GM12878 (cell line): ENCODE results near the gene NOM1. TPM values are rescaled to one million over a fixed set of nuclear protein-coding genes. Genes with fewer than 3 reads are reported as not detected.

Source experiments
- ATF2 ChIP-seq: IDR thresholded peaks from 2 replicates; pipeline ENCODE4 v1.6.1; 2012; ENCODE audit warnings: low read length, inconsistent platforms
- BACH1 ChIP-seq: fragments of 450-650 bp; IDR thresholded peaks from 2 replicates; pipeline ENCODE4 v1.6.1; 2017; ENCODE audit warnings: mild to moderate bottlenecking, borderline replicate concordance
- CUX1 ChIP-seq: IDR thresholded peaks from 2 replicates; pipeline ENCODE4 v1.6.1; 2012; ENCODE audit warnings: improper control_type of control experiment, low read depth, low read length; ENCODE audit not compliant: insufficient replicate concordance
- E2F4 ChIP-seq: IDR thresholded peaks from 2 replicates; pipeline ENCODE4 v1.6.1; 2012; ENCODE audit warnings: low read depth, low read length, improper control_type of control experiment
- ESRRA ChIP-seq: IDR thresholded peaks from 2 replicates; pipeline ENCODE4 v1.6.1; 2012; ENCODE audit warnings: mild to moderate bottlenecking, low read length, improper control_type of control experiment
- JUND ChIP-seq: IDR thresholded peaks from 2 replicates; pipeline ENCODE4 v1.6.1; 2012; ENCODE audit warnings: low read depth, mild to moderate bottlenecking, low read length, improper control_type of control experiment, moderate library complexity
- KDM1A ChIP-seq: fragments of 200-600 bp; sonication (generic); IDR thresholded peaks from 2 replicates; pipeline ENCODE4 v1.6.1; 2016; ENCODE audit warnings: borderline replicate concordance
- MYC ChIP-seq: IDR thresholded peaks from 2 replicates; pipeline ENCODE4 v1.6.1; 2011; ENCODE audit warnings: mild to moderate bottlenecking, low read length, moderate library complexity, inconsistent platforms; ENCODE audit not compliant: insufficient read depth, insufficient replicate concordance, insufficient read length, severe bottlenecking
- NFYA ChIP-seq: IDR thresholded peaks from 2 replicates; pipeline ENCODE4 v1.6.1; 2011; ENCODE audit warnings: low read depth, mild to moderate bottlenecking, low read length, improper control_type of control experiment, borderline replicate concordance
- PKNOX1 ChIP-seq: fragments of 450-650 bp; IDR thresholded peaks from 2 replicates; pipeline ENCODE4 v1.6.1; 2016; ENCODE audit warnings: mild to moderate bottlenecking
- RELA ChIP-seq: fragments of 450-650 bp; IDR thresholded peaks from 2 replicates; pipeline ENCODE4 v1.8.0; 2014; ENCODE audit warnings: borderline replicate concordance; ENCODE audit not compliant: partially characterized antibody
- SKIL ChIP-seq: fragments of 450-650 bp; IDR thresholded peaks from 2 replicates; pipeline ENCODE4 v1.6.1; 2017; ENCODE audit warnings: mild to moderate bottlenecking, low read depth, inconsistent platforms; ENCODE audit not compliant: poor library complexity, severe bottlenecking
- SUZ12 ChIP-seq: fragments of 200-600 bp; sonication (generic); IDR thresholded peaks from one replicate; pipeline ENCODE4 v1.6.1; 2018; ENCODE audit warnings: antibody characterized with exemption, mild to moderate bottlenecking; ENCODE audit not compliant: unreplicated experiment
- ZBTB33 ChIP-seq: fragments of 450-650 bp; IDR thresholded peaks from 2 replicates; pipeline ENCODE4 v1.6.1; 2017; ENCODE audit warnings: mild to moderate bottlenecking
- polyA plus RNA-seq, 11 experiments: library from polyadenylated mRNA; depleted of rRNA in 4 of 11; unstranded in 6 of 11; stranded (reverse) in 5 of 11; fragments of >200 nt; fragmentation: Nextera tagmentation in 4 of 11; fragmentation: Illumina TruSeq in 1 of 11; extraction: Ambion mirVana in 4 of 11; extraction: Trizol in 1 of 11; gene quantifications; 1 replicate in 1 of 11; 2 replicates in 10 of 11; pipeline versions ENCODE4 v1.2.1 to v1.2.3, GENCODE V29; 2011 to 2016; ENCODE audit warnings: inconsistent platforms in 2 of 11, missing spikeins in 2 of 11, low read depth in 1 of 11
- total RNA-seq, 4 experiments: library from RNA; depleted of rRNA in 3 of 4; stranded (reverse); fragments of >200 nt in 3 of 4; fragmentation: Illumina TruSeq in 1 of 4; extraction: Trizol in 1 of 4; gene quantifications; 2 replicates each; pipeline versions ENCODE4 v1.2.1 to v1.2.3, GENCODE V29; 2013 to 2021

The NOM1 gene
- total and polyA plus RNA-seq, 10 of the 15 experiments (the other 5 are each of a cell fraction or from before 2014, with no cell fraction given), result 2.9 to 21.3 (median 17.8) TPM

- no peak for TF ChIP-seq ZBTB33
- TF ChIP-seq SKIL, result no peak
- TF ChIP-seq JUND, result no peak
- TF ChIP-seq ESRRA, result 0 out of 2 replicates have a peak, but pooled peaks have one; percentile 59
- peak; percentile 59 for TF ChIP-seq MYC
- TF ChIP-seq BACH1, result peak; percentile 94
- no peak for TF ChIP-seq SUZ12
- peak; percentile 77 for TF ChIP-seq E2F4
- no peak for TF ChIP-seq ATF2
- TF ChIP-seq NFYA, result no peak
- TF ChIP-seq KDM1A, result no peak
- TF ChIP-seq CUX1, result no peak
- no peak for TF ChIP-seq PKNOX1
- TF ChIP-seq RELA, result peak; percentile 43
These were observed at the start of gene NOM1 (continued) for GRCh38 chr7:156949541-156950380.
